ENCODE results near the gene TRPM3.

DNA sequence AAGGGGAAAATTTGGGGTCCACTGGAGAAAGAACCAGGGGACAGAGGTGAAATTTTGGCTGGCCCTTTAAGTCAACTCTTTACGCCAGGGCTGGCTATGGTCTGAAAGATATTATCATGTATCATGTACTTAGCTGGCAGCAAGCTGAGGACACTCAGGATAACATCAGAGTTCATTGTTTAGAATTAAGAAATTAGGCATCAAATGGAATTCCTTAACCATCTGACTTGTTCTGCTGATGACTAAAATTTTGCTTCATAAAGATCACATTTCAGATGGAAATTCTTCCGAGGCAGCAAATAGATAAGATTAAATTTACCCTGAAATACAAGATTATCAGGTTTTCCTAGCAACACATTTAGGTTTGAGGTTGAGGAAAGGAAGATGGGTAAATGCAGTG lies 437.6 kb downstream of the TRPM3 start:
- TF ChIP-seq ZC3H10 (CRISPR knock-in tag; IDR thresholded peaks at IDR 0.05): no peak
- no peak for TF ChIP-seq ZNF70 (CRISPR knock-in tag; IDR thresholded peaks at IDR 0.05)
- TF ChIP-seq, protein P1, sequence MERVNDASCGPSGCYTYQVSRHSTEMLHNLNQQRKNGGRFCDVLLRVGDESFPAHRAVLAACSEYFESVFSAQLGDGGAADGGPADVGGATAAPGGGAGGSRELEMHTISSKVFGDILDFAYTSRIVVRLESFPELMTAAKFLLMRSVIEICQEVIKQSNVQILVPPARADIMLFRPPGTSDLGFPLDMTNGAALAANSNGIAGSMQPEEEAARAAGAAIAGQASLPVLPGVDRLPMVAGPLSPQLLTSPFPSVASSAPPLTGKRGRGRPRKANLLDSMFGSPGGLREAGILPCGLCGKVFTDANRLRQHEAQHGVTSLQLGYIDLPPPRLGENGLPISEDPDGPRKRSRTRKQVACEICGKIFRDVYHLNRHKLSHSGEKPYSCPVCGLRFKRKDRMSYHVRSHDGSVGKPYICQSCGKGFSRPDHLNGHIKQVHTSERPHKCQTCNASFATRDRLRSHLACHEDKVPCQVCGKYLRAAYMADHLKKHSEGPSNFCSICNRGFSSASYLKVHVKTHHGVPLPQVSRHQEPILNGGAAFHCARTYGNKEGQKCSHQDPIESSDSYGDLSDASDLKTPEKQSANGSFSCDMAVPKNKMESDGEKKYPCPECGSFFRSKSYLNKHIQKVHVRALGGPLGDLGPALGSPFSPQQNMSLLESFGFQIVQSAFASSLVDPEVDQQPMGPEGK (CRISPR knock-in tag; IDR thresholded peaks at IDR 0.05; ENCODE audit: borderline replicate concordance): no peak
- TF ChIP-seq ARNTL (CRISPR knock-in tag; IDR thresholded peaks at IDR 0.05; ENCODE audit: borderline replicate concordance, low read depth): no peak

All from SK-N-SH treated with all-trans-retinoic acid at 6 μM for 48 hours (cell line).